ENCODE results near the gene CHRND. TPM values are rescaled to one million over a fixed set of nuclear protein-coding genes. Genes with fewer than 3 reads are reported as not detected.

Gene CHRND
- total RNA-seq, 1 donor from 2014 or later: 4.1 TPM

- no peak for DNase-seq (ENCODE audit: low read depth, low spot score)
- H3K27ac Mint-ChIP-seq (ENCODE audit: unreplicated experiment): no peak overlapping the region
- no peak overlapping the region for H3K4me3 Mint-ChIP-seq
- H3K36me3 Mint-ChIP-seq (ENCODE audit: low read depth): no peaks in the 10 kb centered on the region
- H3K9me3 Mint-ChIP-seq: no peaks in the 10 kb centered on the region
- peaks cover 9% of the 10 kb centered on the region for H3K4me1 Mint-ChIP-seq
- no peak for TF ChIP-seq CTCF (conservative IDR thresholded peaks at IDR 0.05)
- peaks cover 53% of the 10 kb centered on the region for H3K27me3 Mint-ChIP-seq (ENCODE audit: low read depth)
These were observed 41.9 kb upstream of the CHRND start for GRCh38 chr2:232483923-232484627.

- H3K4me1 Mint-ChIP-seq: peaks cover 16% of the 10 kb centered on the region
- no peak for DNase-seq (ENCODE audit: low read depth, low spot score)
- no peaks in the 10 kb centered on the region for H3K9me3 Mint-ChIP-seq
- H3K27me3 Mint-ChIP-seq (ENCODE audit: low read depth): peaks cover 60% of the 10 kb centered on the region
- peak overlapping the region; percentile 78 for H3K4me3 Mint-ChIP-seq
- no peak overlapping the region for H3K27ac Mint-ChIP-seq (ENCODE audit: unreplicated experiment)
- no peaks in the 10 kb centered on the region for H3K36me3 Mint-ChIP-seq (ENCODE audit: low read depth)
- TF ChIP-seq CTCF (conservative IDR thresholded peaks at IDR 0.05): no peak
These were observed 41.2 kb upstream of the CHRND start for GRCh38 chr2:232484628-232485347.

- Mint-ChIP-seq H3K36me3 (ENCODE audit: low read depth) (no peaks in the 10 kb centered on the region), H3K4me3 (peak overlapping the region; percentile 78), H3K9me3 (no peaks in the 10 kb centered on the region), H3K27ac (ENCODE audit: unreplicated experiment) (no peak overlapping the region), H3K27me3 (ENCODE audit: low read depth) (peaks cover 65% of the 10 kb centered on the region), H3K4me1 (peaks cover 16% of the 10 kb centered on the region)
- DNase-seq (ENCODE audit: low read depth, low spot score): no peak
- TF ChIP-seq CTCF (conservative IDR thresholded peaks at IDR 0.05): no peak
These were observed 40.6 kb upstream of the CHRND start for GRCh38 chr2:232485348-232485756.

- no peak overlapping the region for H3K27ac Mint-ChIP-seq (ENCODE audit: unreplicated experiment)
- no peak overlapping the region for H3K4me3 Mint-ChIP-seq
- H3K36me3 Mint-ChIP-seq (ENCODE audit: low read depth): no peaks in the 10 kb centered on the region
These were observed 40.0 kb upstream of the CHRND start for GRCh38 chr2:232485757-232486557.

More at GRCh38 chr2:232485757-232486557, 40.0 kb upstream of the CHRND start:
- Mint-ChIP-seq H3K9me3 (no peaks in the 10 kb centered on the region), H3K4me1 (peaks cover 16% of the 10 kb centered on the region), H3K27me3 (ENCODE audit: low read depth) (peaks cover 66% of the 10 kb centered on the region)
- no peak for DNase-seq (ENCODE audit: low read depth, low spot score)
- TF ChIP-seq CTCF (conservative IDR thresholded peaks at IDR 0.05): no peak
